NCI-H460 (cell line): ENCODE results near the gene OR1L8. TPM values are rescaled to one million over a fixed set of nuclear protein-coding genes. Genes with fewer than 3 reads are reported as not detected.
"Not testable (repeated sequence)": the region's sequence is repeated elsewhere in the genome, so short reads cannot be mapped to it uniquely, and the experiment has no call there.

ENCODE experiments used
- DNase-seq: peaks from one replicate; pipeline ENCODE4 v3.0.0-alpha.2; 2016; ENCODE audit warnings: low read depth; ENCODE audit errors: extremely low read depth
- polyA plus RNA-seq: library from polyadenylated mRNA; depleted of rRNA; stranded (reverse); fragments of >200 nt; gene quantifications from 2 replicates; pipeline ENCODE4 v1.2.3, GENCODE V29; 2014; cell fraction: nucleus; rRNA removed
- total RNA-seq: library from RNA; depleted of rRNA; stranded (reverse); fragments of >200 nt; shearing (Covaris generic); gene quantifications from 2 replicates; pipeline ENCODE4 v1.2.3, GENCODE V29; 2014; rRNA removed

OR1L8 gene, protein sequence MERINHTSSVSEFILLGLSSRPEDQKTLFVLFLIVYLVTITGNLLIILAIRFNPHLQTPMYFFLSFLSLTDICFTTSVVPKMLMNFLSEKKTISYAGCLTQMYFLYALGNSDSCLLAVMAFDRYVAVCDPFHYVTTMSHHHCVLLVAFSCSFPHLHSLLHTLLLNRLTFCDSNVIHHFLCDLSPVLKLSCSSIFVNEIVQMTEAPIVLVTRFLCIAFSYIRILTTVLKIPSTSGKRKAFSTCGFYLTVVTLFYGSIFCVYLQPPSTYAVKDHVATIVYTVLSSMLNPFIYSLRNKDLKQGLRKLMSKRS
- 0.27 TPM in 1 of 2 replicates, not detected in the other for total RNA-seq
- not detected in 2 replicates for polyA plus RNA-seq

DNA sequence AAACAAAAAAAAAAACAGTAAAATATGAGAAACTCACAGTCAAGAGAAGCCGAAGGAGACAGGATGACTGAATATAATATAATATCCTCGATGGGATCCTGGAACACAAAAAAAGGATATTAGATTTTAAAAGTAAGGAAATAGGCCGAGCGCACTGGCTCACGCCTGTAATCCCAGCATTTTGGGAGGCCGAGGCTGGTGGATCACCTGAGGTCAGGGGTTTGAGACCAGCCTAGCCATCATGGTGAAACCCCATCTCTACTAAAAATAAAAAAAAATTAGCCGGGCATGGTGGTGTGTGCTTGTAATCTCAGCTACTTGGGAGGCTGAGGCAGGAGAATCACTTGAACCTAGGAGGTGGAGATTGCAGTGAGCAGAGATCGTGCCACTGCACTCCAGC lies at the start of gene OR1L8:
Gene OR1L8, minus strand, starts transcription at position 101 of the 400 bp plus-strand sequence. CDS start 14,907 bp downstream, outside the sequence.
- DNase-seq: not testable (repeated sequence)

DNA sequence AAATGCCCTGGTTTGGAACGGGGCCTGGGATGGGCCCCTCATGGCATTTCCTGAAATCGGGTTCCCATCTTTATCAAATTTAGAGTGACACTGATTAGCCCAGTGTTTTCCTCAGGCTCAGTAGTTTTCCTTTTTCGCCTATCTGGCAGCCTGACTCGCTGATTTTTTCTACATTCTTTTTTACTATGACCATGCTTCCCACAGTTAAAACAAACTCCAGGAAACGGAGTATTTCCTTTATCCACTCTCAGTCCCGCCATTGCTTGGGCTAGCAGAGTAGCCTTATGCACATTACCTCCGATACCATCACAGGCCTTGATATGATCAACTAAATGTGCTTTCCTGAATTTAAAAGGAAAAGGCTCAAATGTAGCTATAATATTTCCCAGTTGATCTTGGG lies 36.8 kb upstream of the OR1L8 start:
- no peak for DNase-seq

DNA sequence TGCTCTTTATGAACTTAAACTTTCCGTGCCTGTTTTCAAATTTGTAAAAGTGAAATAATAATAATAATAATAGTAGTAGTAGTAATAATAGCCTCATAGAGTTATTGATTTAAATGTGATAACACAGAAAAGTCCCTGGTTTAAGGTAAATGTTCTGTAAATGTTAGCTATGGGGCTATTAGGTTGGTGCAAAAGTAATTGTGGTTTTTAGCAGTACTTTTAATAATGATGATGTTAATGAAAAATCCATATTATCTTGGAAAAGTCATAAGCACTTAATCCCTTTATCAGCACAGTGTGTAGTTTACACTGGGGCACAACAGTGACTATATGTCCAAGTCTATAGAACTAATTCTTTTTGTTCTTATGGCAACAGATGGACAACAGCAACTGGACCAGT lies 31.2 kb upstream of the OR1L8 start, which contains the start of gene OR1Q1:
Gene OR1Q1, plus strand, starts transcription at position 377 of the 400 bp plus-strand sequence. Its CDS starts 0 bp downstream, at position 377.
- no peak for DNase-seq

DNA sequence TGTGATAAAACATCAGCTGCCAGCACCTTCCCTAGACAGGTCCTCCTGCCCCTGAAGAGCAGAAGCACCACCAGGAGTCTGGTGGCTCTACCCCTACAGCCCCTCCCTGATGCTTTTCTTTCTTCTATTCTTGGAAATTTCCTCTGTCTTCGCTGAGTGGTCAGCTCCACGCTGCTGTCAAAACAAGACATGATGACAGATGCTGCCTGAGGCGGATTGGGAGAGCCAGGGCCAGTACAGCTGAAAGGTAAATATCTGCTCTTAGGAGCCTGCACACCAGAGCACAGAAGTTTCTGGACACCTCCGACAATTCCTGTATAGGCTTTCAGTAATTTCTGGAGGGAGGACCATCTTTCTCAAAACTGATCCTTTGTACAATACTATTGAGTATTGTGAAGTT lies 26.6 kb upstream of the OR1L8 start:
- no peak for DNase-seq

DNA sequence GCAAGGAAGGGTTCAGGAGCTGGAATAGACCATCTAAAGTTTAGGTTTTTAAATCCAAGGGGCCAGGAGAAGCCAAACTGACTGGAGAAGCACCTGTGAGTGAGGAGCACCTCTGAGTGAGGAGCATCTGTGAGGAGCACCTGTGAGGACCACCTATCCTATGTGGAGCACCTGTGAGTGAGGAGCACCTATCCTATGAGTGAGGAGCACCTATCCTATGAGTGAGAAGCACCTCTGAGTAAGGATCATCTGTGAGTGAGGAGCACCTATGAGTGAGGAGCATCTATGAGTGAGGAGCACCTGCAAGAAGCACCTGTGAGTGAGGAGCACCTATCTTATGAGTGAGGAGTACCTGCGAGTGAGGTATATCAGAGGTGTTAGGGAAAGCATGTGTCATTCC lies 23.4 kb upstream of the OR1L8 start:
- DNase-seq: no peak

DNA sequence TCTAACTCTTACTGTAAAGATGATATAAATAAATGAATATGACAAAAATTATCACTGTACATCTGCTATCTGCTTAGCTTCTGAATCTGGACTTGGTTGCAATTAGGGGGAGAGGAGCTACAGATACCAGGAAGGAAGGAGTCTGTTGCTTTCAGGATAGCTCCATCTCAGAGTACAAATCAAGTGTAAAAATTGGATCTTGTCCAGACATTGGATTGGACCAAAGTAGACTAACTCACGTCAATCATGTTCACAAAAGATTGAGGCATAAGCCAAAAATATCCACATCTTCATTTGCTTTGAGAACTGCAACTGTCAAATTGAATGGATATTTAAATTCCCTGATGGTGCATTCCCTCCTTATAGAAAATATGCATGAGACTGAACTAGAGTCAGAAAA lies 22.5 kb upstream of the OR1L8 start:
- no peak for DNase-seq

DNA sequence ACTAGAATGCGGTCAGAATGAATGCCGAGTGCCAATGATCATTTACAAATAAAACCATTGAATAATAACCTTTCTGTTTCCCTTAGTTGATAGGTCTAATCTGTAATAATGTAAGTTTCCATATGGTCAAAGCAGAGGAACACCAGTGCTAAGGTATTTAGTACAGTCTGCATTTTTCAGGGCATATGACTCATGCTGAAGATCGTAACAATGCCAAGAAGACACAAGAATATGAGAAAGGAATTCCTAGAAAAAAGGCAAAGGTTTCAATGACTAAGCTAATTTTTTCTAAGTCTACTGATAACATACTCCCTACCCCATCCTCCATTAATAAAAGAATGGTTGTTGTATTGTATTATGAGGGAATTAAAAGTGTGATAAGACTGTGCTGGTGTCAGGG lies 2.8 kb downstream of the OR1L8 start:
- peak; percentile 5 for DNase-seq

DNA sequence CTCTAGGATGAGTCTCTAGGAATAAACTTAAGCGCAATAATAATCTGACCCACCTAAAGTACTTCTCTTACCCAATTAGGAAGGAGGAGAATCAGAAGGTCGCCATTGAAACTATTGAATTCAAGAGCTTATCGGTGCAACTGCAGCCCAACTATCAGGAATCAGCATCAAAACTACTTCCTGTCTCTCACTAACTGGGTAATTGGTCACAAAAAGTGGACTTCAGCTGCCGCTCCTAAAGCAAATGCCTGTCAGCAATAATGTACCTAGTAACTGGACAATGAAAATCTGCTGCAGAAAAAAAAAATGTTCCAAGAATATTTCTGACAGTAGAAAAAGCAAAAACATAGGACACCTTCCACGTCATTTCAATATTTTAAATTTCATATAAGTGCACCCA lies 3.3 kb downstream of the OR1L8 start:
- DNase-seq: no peak

DNA sequence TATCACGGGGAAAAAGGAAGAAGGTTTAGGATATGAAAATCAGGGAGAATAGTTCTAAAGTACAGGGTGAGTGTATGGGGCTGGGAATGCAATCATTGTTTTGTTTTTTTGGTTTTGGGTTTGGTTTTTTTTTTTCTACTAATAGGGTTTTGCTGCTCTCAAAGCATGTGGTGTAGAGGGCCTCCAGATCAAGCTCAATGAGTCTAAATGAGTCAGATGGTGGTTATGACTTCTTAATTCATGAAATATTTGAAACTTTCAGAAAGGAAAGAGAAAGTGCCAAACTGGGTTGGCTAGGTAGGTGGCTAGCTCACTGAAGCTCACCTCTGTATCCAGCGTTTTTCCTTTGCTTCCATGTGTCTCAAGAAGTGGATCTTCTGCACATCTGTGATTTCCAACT lies 10.7 kb downstream of the OR1L8 start:
- no peak for DNase-seq

DNA sequence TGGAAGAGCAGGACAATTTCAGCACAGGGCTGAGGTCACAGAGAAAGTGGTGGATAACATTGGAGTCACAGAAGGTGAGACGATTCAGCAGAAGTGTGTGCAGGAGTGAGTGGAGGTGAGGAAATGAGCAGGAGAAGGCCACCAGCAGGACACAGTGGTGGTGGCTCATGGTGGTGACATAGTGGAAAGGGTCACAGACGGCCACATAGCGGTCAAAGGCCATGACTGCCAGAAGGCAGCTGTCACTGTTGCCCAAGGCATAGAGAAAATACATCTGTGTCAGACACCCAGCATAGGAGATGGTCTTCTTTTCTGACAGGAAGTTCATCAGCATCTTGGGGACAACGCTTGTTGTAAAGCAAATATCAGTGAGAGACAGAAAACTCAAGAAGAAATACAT lies 15.3 kb downstream of the OR1L8 start:
- no peak for DNase-seq

DNA sequence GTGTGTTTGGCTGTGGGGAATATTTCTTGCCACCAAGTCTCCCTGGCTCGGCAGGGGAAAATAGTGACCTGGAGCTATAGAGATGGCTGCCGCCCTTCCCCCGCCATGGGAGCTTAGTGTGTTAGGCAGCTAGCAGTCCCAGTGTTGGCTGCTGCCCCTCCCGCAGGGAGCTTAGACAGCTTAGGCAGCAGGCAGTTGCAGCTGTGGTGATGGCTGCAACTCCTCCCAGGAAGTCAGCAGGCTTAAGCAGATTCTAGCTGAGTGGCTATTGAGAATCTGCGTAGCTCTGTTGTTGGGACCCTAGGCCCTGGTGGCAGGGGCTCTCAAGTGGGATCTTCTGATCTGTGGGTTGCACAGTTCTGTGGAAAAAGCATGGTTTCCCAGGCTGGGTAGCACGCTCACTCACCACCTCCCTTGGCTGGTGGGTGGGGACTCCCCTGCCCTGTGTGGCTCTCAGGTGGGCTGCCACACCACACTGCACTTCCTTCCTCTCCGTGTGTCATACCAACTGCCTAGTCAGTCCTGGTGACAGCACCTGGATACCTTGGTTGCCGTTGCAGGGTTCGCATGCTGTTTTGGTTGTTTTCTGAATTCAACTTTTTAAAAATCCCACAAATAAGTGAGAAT lies 20.9 kb downstream of the OR1L8 start:
- no peak for DNase-seq

DNA sequence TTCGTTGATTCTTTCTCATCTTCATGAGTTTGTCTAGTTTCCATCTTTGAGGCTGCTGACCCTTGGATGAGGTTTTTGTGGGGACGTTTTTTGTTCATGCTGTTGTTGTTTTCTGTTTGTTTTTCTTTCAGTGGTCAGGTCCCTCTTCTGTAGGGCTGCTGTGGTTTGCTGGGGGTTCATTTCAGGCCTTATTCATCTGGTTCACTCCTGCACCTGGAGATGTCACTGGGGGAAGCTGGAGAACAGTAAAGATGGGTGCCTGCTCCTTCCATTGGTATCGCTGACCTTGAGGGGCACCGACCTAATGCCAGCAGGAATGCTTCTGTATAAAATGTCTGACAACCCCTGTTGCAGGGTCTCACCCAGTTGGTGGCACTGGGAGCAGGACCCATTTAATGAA lies 21.7 kb downstream of the OR1L8 start:
- no peak for DNase-seq

DNA sequence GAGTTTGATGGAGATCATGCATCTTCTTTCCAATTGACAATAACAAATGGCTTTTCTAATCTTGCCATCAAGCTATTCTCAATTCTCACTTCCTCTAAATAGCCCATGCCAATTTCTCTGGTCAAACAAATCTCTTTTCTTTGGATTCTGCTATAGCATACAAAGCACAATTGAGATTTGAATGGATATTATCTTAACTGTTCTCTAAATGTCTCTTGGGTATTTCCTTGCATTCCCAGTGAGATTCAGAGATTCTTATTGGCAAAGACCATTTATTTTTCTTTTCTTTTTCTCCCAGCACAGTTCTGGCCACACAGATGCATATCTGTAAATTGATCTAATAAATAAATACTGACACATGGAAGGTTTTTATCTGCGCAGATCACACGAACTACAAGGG lies 30.4 kb downstream of the OR1L8 start, which contains the start of gene OR1N2:
Gene OR1N2, plus strand, starts transcription at position 301 of the 400 bp plus-strand sequence. CDS start 100 bp downstream, outside the sequence.
- DNase-seq: no peak

DNA sequence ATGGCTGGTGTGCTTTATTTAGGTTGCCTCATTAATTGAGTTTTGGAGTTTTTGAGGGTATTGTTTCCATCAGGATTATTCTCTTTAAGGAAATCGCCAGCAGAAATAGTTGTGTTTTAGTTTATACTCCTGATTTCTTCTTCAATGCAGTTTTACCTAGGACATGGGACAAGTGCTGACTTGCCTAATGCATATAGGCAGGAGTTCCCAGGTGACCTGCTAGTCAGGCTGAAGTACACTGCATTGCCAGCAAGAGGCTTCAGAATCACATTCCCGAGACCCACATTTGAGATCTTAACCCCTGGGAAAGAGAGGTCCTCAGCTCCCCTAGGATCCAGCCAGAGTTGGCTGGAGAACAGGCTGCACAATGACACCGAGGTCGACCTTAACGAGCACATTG lies 31.8 kb downstream of the OR1L8 start:
- DNase-seq: no peak

DNA sequence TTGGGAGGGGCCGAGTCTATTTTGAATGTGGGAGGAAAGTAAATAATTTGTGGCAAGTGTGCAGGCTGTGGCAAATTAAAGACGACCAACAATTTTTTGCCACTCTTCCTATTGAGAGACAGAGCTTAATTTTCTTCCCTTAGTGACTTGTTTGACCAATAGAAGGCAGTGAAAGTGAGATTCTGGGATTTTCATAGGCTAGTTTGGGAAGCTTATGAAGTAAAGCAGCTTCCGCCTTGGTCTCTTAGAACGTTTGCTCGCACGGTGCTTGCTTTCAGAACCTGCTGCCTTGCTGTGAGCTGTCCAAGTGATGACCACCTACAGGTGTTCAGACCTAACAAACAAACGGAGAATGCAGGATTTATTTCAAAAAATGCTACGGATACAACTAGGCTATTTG lies 37.0 kb downstream of the OR1L8 start:
- DNase-seq: no peak

DNA sequence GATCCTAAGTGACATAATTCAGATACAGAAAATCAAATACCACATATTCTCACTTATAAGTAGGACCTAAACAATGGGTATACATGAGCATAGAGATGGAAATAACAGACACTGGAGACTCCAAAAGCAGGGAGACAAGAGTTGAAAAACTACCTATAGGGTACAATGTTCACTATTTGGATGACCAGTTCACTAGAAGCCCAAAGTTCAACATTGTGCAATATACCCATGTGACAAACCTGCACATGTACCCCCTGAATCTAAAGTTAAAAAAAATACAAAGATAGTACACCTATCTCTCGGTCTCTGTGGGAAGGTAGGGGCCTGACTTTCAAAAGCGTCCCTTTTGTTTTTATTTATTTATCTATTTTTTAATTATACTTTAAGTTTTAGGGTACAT lies 44.4 kb downstream of the OR1L8 start:
- DNase-seq: no peak

DNA sequence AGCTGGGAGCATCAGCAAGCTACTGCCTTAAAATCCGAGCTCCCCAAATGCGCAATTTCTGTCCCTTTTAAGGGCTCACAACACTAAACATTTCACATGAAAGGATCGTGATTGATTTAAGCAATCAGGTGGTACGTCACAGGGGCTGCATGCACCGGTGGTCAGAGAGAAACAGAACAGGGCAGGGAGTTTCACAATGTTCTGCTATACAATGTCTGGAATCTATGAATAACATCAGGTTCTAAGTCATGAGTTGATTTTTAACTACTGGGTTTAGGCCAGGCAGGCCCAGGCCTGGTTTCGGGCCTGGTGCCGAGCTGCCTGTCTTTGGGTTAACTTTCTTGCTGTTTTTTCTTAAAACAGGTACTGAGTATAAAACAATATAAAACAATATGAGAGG lies 46.1 kb downstream of the OR1L8 start:
- DNase-seq: not testable (repeated sequence)

DNA sequence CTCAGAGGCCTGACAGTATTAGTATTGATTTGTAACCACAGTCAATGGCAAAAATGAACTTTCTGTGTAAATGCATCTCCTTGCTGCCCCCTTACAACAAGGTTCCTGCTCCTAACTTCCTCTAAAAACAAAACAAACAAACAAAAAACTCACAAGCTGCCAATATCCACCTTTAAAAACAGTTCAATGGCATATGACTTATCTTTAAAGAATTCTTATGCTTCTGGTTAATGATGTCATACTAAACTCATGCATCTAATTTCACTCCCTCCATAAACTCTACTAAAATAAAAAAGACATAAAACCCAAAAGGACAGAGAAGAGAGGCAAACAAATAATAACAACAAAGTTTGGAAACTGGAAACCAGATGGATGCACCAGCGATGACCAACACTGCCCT lies 47.0 kb downstream of the OR1L8 start:
- no peak for DNase-seq

DNA sequence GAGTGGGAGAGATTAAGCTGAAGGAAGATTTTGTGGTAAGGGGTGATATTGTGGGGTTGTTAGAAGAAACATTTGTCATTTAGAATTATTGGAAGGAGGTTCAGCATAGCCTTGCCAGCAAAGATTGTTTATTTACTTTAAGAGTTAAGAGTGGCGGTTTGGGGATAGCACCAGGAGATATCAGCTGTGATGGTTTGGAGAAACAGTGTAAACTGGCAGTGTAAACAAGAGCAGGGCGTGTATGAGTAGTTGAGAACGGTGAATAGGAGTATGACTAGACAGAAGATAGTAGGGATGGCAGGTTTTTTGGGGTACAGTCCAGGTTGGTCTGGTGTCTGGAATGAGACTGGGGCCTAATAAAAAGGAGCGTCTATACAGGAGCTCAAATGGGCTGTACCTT lies 52.0 kb downstream of the OR1L8 start:
- DNase-seq: not testable (repeated sequence)

DNA sequence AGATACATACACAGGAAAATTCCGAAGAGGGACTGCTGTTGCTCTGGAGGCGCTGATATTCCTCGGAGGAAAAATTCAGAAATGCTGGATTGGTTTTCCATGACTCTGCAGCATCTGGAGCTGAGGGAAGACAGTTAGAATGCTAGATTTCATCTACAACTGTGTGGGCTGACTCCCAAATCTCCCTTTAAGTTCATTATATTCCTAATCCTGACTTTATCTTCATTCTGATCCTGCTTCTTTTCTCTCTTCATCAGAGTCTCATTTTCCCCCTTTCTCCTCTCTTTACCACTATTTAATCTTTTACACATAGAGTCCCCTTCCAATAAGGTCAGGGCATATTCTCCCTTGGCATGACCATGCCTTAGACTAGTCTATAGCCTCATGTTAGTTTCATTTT lies 56.0 kb downstream of the OR1L8 start, which contains the start of gene OR1N1:
Gene OR1N1, minus strand, starts transcription at position 101 of the 400 bp plus-strand sequence. Its CDS starts 0 bp downstream, at position 101.
- no peak for DNase-seq

DNA sequence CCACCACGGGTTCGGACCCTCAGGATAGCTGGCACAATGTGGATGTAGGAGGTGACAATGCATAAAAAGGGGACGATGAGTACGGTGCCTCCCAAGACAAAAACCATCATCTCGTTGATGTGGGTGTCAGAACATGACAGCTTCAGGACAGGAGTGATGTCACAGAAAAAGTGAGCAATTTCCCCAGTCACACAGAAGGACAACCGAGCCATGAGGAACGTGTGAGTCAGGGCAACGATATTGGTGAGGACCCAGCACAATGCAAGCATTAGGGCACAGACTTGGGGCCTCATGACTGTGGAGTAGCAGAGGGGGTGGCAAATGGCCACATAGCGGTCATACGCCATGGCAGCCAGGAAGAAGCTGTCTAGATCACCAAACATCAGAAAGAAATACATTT lies 56.6 kb downstream of the OR1L8 start:
- DNase-seq: no peak

DNA sequence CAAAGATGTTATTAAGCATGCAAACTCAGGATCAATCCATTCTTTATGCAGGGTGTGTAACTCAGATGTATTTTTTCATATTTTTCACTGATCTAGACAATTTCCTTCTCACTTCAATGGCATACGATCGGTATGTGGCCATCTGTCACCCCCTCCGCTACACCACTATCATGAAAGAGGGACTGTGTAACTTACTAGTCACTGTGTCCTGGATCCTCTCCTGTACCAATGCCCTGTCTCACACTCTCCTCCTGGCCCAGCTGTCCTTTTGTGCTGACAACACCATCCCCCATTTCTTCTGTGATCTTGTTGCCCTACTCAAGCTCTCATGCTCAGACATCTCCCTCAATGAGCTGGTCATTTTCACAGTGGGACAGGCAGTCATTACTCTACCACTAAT lies 63.8 kb downstream of the OR1L8 start:
- DNase-seq: no peak
